ENCODE data around the gene BRD2. TPM values are rescaled to one million over a fixed set of nuclear protein-coding genes. Genes with fewer than 3 reads are reported as not detected.
A peak's percentile ranks its signal among the peaks of the same experiment; 100 is the strongest.

BRD2 gene
- total RNA-seq, 4 donors from 2014 or later, result 130 to 150 (median 136) TPM

- H3K4me1 ChIP-seq, result peaks cover 0 to 33% (median 9%) of the 10 kb centered on the region in 4 donors
- 40 to 52% methylated on average over 3 of the region's 3 CpGs for WGBS, 2 donors
- H3K36me3 ChIP-seq, result no peaks in the 10 kb centered on the region
- DNase-seq (ENCODE audit: low spot score in 2 of 2), result no peak
- H3K9me3 ChIP-seq, result no peaks in the 10 kb centered on the region
- no peak overlapping the region for H3K4me3 ChIP-seq
- H3K27ac ChIP-seq, result no peak overlapping the region
- TF ChIP-seq EP300 (IDR thresholded peaks at IDR 0.05), result no peak
- H3K27me3 ChIP-seq, result no peaks in the 10 kb centered on the region
Measured at GRCh38 chr6:32954986-32955802, 13.2 kb upstream of the BRD2 start.

- Histone ChIP-seq H3K36me3 (no peaks in the 10 kb centered on the region), H3K4me3 (no peak overlapping the region), H3K9me3 (no peaks in the 10 kb centered on the region), H3K27me3 (no peaks in the 10 kb centered on the region), H3K4me1 (peaks cover 0 to 23% (median 6%) of the 10 kb centered on the region in 4 donors), H3K27ac (no peak overlapping the region)
- no peak for TF ChIP-seq POLR2A (IDR thresholded peaks at IDR 0.05)
- TF ChIP-seq EP300 (IDR thresholded peaks at IDR 0.05), result no peak
- no peak for TF ChIP-seq CTCF (IDR thresholded peaks at IDR 0.05)
- WGBS, 2 donors, result 76 to 86% methylated on average over 2 of the region's 2 CpGs
- DNase-seq (ENCODE audit: low spot score in 2 of 2), result no peak
Measured at GRCh38 chr6:32956176-32956575, 12.2 kb upstream of the BRD2 start.

- H3K36me3 ChIP-seq, result no peaks in the 10 kb centered on the region
- H3K4me3 ChIP-seq, result no peak overlapping the region
- DNase-seq (ENCODE audit: low spot score in 2 of 2), result no peak
- H3K27ac ChIP-seq, result no peak overlapping the region
- TF ChIP-seq CTCF (IDR thresholded peaks at IDR 0.05), result no peak
- no peak for TF ChIP-seq EP300 (IDR thresholded peaks at IDR 0.05)
- TF ChIP-seq POLR2A (IDR thresholded peaks at IDR 0.05), result no peak
- 95 to 96% methylated on average over 5 of the region's 5 CpGs for WGBS, 2 donors
- H3K9me3 ChIP-seq, result no peaks in the 10 kb centered on the region
- H3K27me3 ChIP-seq, result no peaks in the 10 kb centered on the region
- H3K4me1 ChIP-seq, result peaks cover 0 to 22% (median 3%) of the 10 kb centered on the region in 4 donors
Measured at GRCh38 chr6:32960563-32960962, 7.8 kb upstream of the BRD2 start.

- DNase-seq (ENCODE audit: low spot score in 2 of 2), result no peak
- Histone ChIP-seq H3K36me3 (no peaks in the 10 kb centered on the region), H3K9me3 (no peaks in the 10 kb centered on the region), H3K27me3 (no peaks in the 10 kb centered on the region), H3K4me3 (no peak overlapping the region), H3K27ac (no peak overlapping the region), H3K4me1 (peaks cover 0 to 40% (median 20%) of the 10 kb centered on the region in 4 donors)
- WGBS, 2 donors, result 27 to 41% methylated on average over 1 of the region's 1 CpG
- TF ChIP-seq CTCF (IDR thresholded peaks at IDR 0.05) (no peak), EP300 (IDR thresholded peaks at IDR 0.05) (no peak), POLR2A (IDR thresholded peaks at IDR 0.05) (no peak)
Measured at GRCh38 chr6:32962213-32962826, 6.1 kb upstream of the BRD2 start.

GRCh38 chr6:32963866-32964265 is 4.5 kb upstream of the BRD2 start:
- no peak for DNase-seq (ENCODE audit: low spot score in 2 of 2)
- Histone ChIP-seq H3K4me1 (peaks cover 0 to 43% (median 21%) of the 10 kb centered on the region in 4 donors), H3K4me3 (no peak overlapping the region), H3K27me3 (no peaks in the 10 kb centered on the region), H3K36me3 (no peaks in the 10 kb centered on the region), H3K9me3 (no peaks in the 10 kb centered on the region), H3K27ac (peak overlapping the region in 1 of 4 donors; percentile 15)
- TF ChIP-seq CTCF (IDR thresholded peaks at IDR 0.05) (no peak), EP300 (IDR thresholded peaks at IDR 0.05) (no peak), POLR2A (IDR thresholded peaks at IDR 0.05) (no peak)
- 67 to 73% methylated on average over 1 of the region's 1 CpG for WGBS, 2 donors
